HCT116 (cell line): ENCODE measurements around the gene TUT1. TPM values are rescaled to one million over a fixed set of nuclear protein-coding genes. Genes with fewer than 3 reads are reported as not detected.
"Not testable (repeated sequence)": the region's sequence is repeated elsewhere in the genome, so short reads cannot be mapped to it uniquely, and the experiment has no call there.

Experiments
- ATAC-seq: fragments of 200-7000 bp; cut with Tn5 transposase; 2 replicates; pipeline ENCODE4 v1.9.1; 2020; ENCODE audit warnings: mild to moderate bottlenecking, moderate library complexity
- BruUV-seq: library from RNA; stranded (reverse); fragments of 400-500 nt; replicated peaks from 2 replicates; lab custom pipeline; 2021; lab: Mats Ljungman, UMichigan
- CTCF ChIA-PET: fragments of 300-600 bp; sonication (Branson Sonifier 250); formaldehyde crosslinking; loops from one replicate; lab custom pipeline; 2021; ENCODE audit warnings: antibody characterized with exemption; lab: Charles Lee
- POLR2A ChIA-PET: fragments of 300-600, 350-600 bp; sonication (Branson Sonifier 250); formaldehyde crosslinking; loops from one replicate; lab custom pipeline; 2021; ENCODE audit warnings: antibody characterized with exemption; lab: Charles Lee
- RAD21 ChIA-PET, 2 experiments: fragments of 300-600 bp; sonication (Branson Sonifier 250); formaldehyde crosslinking; loops; one replicate each; lab custom pipeline; 2023; ENCODE audit warnings: low total read pairs in 2 of 2; ENCODE audit not compliant: uncharacterized antibody in 2 of 2, unreplicated experiment in 2 of 2, low non-redundant PET in 1 of 2; lab: Charles Lee
- DNase-seq: peaks from one replicate; pipeline ENCODE4 v3.0.0-alpha.2; 2010; ENCODE audit warnings: low read depth, low spot score
- H2AFZ ChIP-seq: fragments of 200-600 bp; shearing (Covaris generic), sonication (generic); 2 replicates; pipeline ENCODE4 v1.6.1; 2017; ENCODE audit warnings: low read depth, mixed run types, mixed read lengths, antibody characterized with exemption, low read length; ENCODE audit not compliant: poor library complexity, severe bottlenecking
- H3K27ac ChIP-seq: 2 replicates; pipeline ENCODE4 v1.5.1; 2012; ENCODE audit warnings: low read depth, low read length
- H3K27me3 ChIP-seq: fragments of 200-600 bp; sonication (generic); 2 replicates; pipeline ENCODE4 v1.6.1; 2016; ENCODE audit warnings: mixed run types, low read length, mixed read lengths; ENCODE audit not compliant: insufficient read depth
- H3K36me3 ChIP-seq, 2 experiments: fragments of 200-500 bp in 1 of 2; fragments of 200-600 bp in 1 of 2; sonication (Bioruptor generic) in 1 of 2; sonication (generic) in 1 of 2; 2 replicates each; pipeline versions ENCODE4 v1.5.1 to v1.6.1; 2014 to 2016; ENCODE audit warnings: low read length in 2 of 2, inconsistent platforms in 1 of 2, mixed read lengths in 1 of 2, mixed run types in 1 of 2; ENCODE audit not compliant: insufficient read depth in 2 of 2, control insufficient read depth in 1 of 2
- H3K4me1 ChIP-seq, 2 experiments: fragments of 200-600 bp in 1 of 2; sonication (generic) in 1 of 2; 2 replicates each; pipeline versions ENCODE4 v1.5.1 to v1.6.1; 2012 to 2017; ENCODE audit warnings: low read length in 2 of 2, inconsistent platforms in 1 of 2, mild to moderate bottlenecking in 1 of 2, mixed read lengths in 1 of 2, mixed run types in 1 of 2, moderate library complexity in 1 of 2; ENCODE audit not compliant: insufficient read depth in 2 of 2, control insufficient read depth in 1 of 2
- H3K4me2 ChIP-seq: fragments of 200-600 bp; sonication (generic); 2 replicates; pipeline ENCODE4 v1.6.1; 2017; ENCODE audit warnings: mixed run types, low read length, mixed read lengths
- H3K4me3 ChIP-seq, 2 experiments: fragments of 200-600 bp in 1 of 2; sonication (generic) in 1 of 2; replicated peaks in 1 of 2; 2 replicates each; pipeline ENCODE4 v1.5.1; 2011 to 2016; ENCODE audit warnings: low read length in 2 of 2, control low read depth in 1 of 2, low read depth in 1 of 2, mild to moderate bottlenecking in 1 of 2, mixed read lengths in 1 of 2, mixed run types in 1 of 2
- H3K79me2 ChIP-seq: fragments of 200-600 bp; sonication (generic); 2 replicates; pipeline ENCODE4 v1.6.1; 2017; ENCODE audit warnings: mild to moderate bottlenecking, mixed run types, low read length, moderate library complexity, mixed read lengths; ENCODE audit not compliant: insufficient read depth
- H3K9ac ChIP-seq: fragments of 200-600 bp; sonication (generic); 2 replicates; pipeline ENCODE4 v1.6.1; 2016; ENCODE audit warnings: low read length, mixed read lengths
- H3K9me2 ChIP-seq: fragments of 200-600 bp; sonication (generic), shearing (Covaris generic); 2 replicates; pipeline ENCODE4 v1.6.1; 2017; ENCODE audit warnings: mixed run types, mild to moderate bottlenecking, moderate library complexity; ENCODE audit not compliant: insufficient read depth
- H3K9me3 ChIP-seq, 2 experiments: fragments of 200-500 bp in 1 of 2; fragments of 200-600 bp in 1 of 2; sonication (Bioruptor generic) in 1 of 2; sonication (generic) in 1 of 2; 2 replicates each; pipeline ENCODE4 v1.6.1; 2014 to 2017; ENCODE audit warnings: low read length in 2 of 2, mixed read lengths in 2 of 2, inconsistent platforms in 1 of 2, low read depth in 1 of 2, mild to moderate bottlenecking in 1 of 2, mixed run types in 1 of 2, moderate library complexity in 1 of 2; ENCODE audit not compliant: control insufficient read depth in 1 of 2, insufficient read depth in 1 of 2
- H4K20me1 ChIP-seq: fragments of 200-600 bp; sonication (generic), shearing (Covaris generic); 2 replicates; pipeline ENCODE4 v1.6.1; 2017; ENCODE audit warnings: mixed run types, mild to moderate bottlenecking, moderate library complexity; ENCODE audit not compliant: insufficient read depth
- EGR1 ChIP-seq: IDR thresholded peaks from 2 replicates; pipeline ENCODE4 v1.6.1; 2012; ENCODE audit warnings: low read depth
- ELF1 ChIP-seq: IDR thresholded peaks from 2 replicates; pipeline ENCODE4 v1.6.1; 2012; ENCODE audit warnings: low read depth, borderline replicate concordance
- EZH2 ChIP-seq: fragments of 200-600 bp; sonication (generic); IDR thresholded peaks from 2 replicates; pipeline ENCODE4 v1.6.1; 2017; ENCODE audit warnings: antibody characterized with exemption, mixed run types
- FOSL1 ChIP-seq: IDR thresholded peaks from 2 replicates; pipeline ENCODE4 v1.6.1; 2012; ENCODE audit warnings: low read depth
- JUND ChIP-seq: IDR thresholded peaks from 2 replicates; pipeline ENCODE4 v1.6.1; 2012
- POLR2AphosphoS5 ChIP-seq: IDR thresholded peaks from 2 replicates; pipeline ENCODE4 v1.6.1; 2011; ENCODE audit warnings: mild to moderate bottlenecking, low read depth, low read length, moderate library complexity
- RAD21 ChIP-seq: IDR thresholded peaks from 2 replicates; pipeline ENCODE4 v1.6.1; 2012; ENCODE audit warnings: low read depth, mild to moderate bottlenecking
- SRF ChIP-seq: IDR thresholded peaks from 2 replicates; pipeline ENCODE4 v1.6.1; 2012; ENCODE audit warnings: low read depth
- TCF7L2 ChIP-seq: IDR thresholded peaks from 2 replicates; pipeline ENCODE4 v1.7.0; 2011; ENCODE audit warnings: borderline replicate concordance, inconsistent platforms; ENCODE audit not compliant: insufficient read depth, insufficient read length; ENCODE audit errors: extremely low read depth
- YY1 ChIP-seq: IDR thresholded peaks from 2 replicates; pipeline ENCODE4 v1.6.1; 2011; ENCODE audit warnings: low read length, low read depth, moderate library complexity, mild to moderate bottlenecking; ENCODE audit not compliant: insufficient replicate concordance; ENCODE audit errors: extremely low read depth
- ZNF274 ChIP-seq: fragments of 200-500 bp; sonication (Bioruptor generic); IDR thresholded peaks from 2 replicates; pipeline ENCODE4 v1.6.1; 2014; ENCODE audit warnings: mild to moderate bottlenecking, low read depth, low read length, inconsistent platforms
- intact Hi-C: fragments of 100-400 bp; cut with micrococcal nuclease; formaldehyde crosslinking; loops from 2 replicates; pipeline ENCODE4 v1.10.0; 2022
- total RNA-seq: library from RNA; stranded (reverse); gene quantifications from one replicate; pipeline ENCODE4 v1.2.1, GENCODE V29; 2021; ENCODE audit not compliant: unreplicated experiment
- TF ChIP-seq, protein P1 (sequence below): IDR thresholded peaks from 2 replicates; pipeline ENCODE4 v1.6.1; 2012
- TF ChIP-seq, protein P2 (sequence below): IDR thresholded peaks from 2 replicates; pipeline ENCODE4 v1.6.1; 2012
- TF ChIP-seq, protein P3 (sequence below), 3 experiments: fragments of 200-600 bp in 1 of 3; sonication (generic) in 1 of 3; IDR thresholded peaks in 2 of 3; conservative IDR thresholded peaks in 1 of 3; 2 replicates each; pipeline ENCODE4 v1.5.1; 2012 to 2017; ENCODE audit warnings: low read depth in 2 of 3, low read length in 2 of 3, antibody characterized with exemption in 1 of 3, borderline replicate concordance in 1 of 3, control low read depth in 1 of 3, mild to moderate bottlenecking in 1 of 3, mixed read lengths in 1 of 3, mixed run types in 1 of 3, moderate library complexity in 1 of 3; ENCODE audit not compliant: insufficient read depth in 1 of 3
- TF ChIP-seq, protein P4 (sequence below): IDR thresholded peaks from 2 replicates; pipeline ENCODE4 v1.6.1; 2012; ENCODE audit warnings: low read depth

The TUT1 gene
- total RNA-seq, 1 experiment from 2014 or later: 49.0 TPM

DNA sequence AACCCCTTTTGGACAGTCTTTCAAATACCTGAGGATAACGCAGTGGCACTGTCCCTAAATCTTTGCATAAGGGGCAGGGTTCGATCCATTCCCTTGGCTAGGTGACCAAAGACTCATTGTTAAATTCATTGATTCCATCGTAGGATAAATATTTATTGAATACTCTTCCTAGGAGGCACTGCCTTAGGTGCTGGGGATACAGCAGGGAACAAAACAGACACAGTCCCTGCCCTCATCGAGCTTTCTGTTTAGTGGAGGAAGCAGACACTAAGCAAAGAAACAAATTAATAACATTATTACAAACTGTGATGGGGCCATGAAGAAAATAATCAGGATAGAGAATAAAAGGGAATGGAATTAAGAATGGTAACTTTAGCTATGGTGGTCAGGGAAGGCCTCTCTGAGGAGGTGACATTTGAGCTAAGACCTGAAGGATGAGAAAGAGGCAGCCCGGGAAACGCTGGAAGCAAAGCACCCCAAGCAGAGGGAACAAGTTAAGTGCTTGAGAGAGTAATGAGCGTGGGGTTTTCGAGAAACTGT is 29.8 kb upstream of the TUT1 start:
- no peak for DNase-seq
- Histone ChIP-seq H3K36me3 (peaks cover 8 to 11% of the 10 kb centered on the region in 2 experiments; a peak in 3 of 4 replicates), H3K9me2 (no peaks in the 10 kb centered on the region), H2AFZ (no peak overlapping the region), H3K4me3 (peak overlapping the region; percentile 96 to 98), H3K27me3 (no peaks in the 10 kb centered on the region), H3K4me1 (peaks cover 12 to 20% of the 10 kb centered on the region in 2 experiments), H3K79me2 (peaks cover 15% of the 10 kb centered on the region)
- POLR2A ChIA-PET: interaction anchor here (0.8 to 3.0 kb wide), 7 partner anchors 8 to 44 kb away, joined by 3 to 19 read pairs (median 5); partner anchors contain the start of genes C11orf98, CSKMT, EML3 and GANAB
- TSS peak; percentile 60 for BruUV-seq
- CTCF ChIA-PET: interaction anchor here (0.7 to 3.0 kb wide), 6 partner anchors 9 to 226 kb away, joined by 3 to 16 read pairs (median 6); partner anchors contain the start of genes EML3, MTA2, ROM1 and TUT1
- RAD21 ChIA-PET: interaction anchor here in 1 of 2 experiments (1.1 kb wide), 1 partner anchor 19 kb away, joined by 3 read pairs; the partner anchor contains the start of gene MTA2
- TF ChIP-seq, protein P1, sequence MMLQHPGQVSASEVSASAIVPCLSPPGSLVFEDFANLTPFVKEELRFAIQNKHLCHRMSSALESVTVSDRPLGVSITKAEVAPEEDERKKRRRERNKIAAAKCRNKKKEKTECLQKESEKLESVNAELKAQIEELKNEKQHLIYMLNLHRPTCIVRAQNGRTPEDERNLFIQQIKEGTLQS: no peak
- TF ChIP-seq JUND (no peak), YY1 (no peak), ZNF274 (no peak), POLR2AphosphoS5 (no peak), FOSL1 (no peak), ELF1 (no peak), SRF (no peak), EZH2 (no peak), EGR1 (no peak), TCF7L2 (no peak), RAD21 (no peak)
- TF ChIP-seq, protein P2, sequence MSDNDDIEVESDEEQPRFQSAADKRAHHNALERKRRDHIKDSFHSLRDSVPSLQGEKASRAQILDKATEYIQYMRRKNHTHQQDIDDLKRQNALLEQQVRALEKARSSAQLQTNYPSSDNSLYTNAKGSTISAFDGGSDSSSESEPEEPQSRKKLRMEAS: no peak
- TF ChIP-seq, protein P3, sequence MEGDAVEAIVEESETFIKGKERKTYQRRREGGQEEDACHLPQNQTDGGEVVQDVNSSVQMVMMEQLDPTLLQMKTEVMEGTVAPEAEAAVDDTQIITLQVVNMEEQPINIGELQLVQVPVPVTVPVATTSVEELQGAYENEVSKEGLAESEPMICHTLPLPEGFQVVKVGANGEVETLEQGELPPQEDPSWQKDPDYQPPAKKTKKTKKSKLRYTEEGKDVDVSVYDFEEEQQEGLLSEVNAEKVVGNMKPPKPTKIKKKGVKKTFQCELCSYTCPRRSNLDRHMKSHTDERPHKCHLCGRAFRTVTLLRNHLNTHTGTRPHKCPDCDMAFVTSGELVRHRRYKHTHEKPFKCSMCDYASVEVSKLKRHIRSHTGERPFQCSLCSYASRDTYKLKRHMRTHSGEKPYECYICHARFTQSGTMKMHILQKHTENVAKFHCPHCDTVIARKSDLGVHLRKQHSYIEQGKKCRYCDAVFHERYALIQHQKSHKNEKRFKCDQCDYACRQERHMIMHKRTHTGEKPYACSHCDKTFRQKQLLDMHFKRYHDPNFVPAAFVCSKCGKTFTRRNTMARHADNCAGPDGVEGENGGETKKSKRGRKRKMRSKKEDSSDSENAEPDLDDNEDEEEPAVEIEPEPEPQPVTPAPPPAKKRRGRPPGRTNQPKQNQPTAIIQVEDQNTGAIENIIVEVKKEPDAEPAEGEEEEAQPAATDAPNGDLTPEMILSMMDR (IDR thresholded peaks at IDR 0.05 in 2 of 3, conservative IDR thresholded peaks at IDR 0.05 in 1 of 3; ENCODE audit: borderline replicate concordance in 1 of 3, insufficient read depth in 1 of 3, low read depth in 2 of 3, low read length in 2 of 3): no peak
- TF ChIP-seq, protein P4, sequence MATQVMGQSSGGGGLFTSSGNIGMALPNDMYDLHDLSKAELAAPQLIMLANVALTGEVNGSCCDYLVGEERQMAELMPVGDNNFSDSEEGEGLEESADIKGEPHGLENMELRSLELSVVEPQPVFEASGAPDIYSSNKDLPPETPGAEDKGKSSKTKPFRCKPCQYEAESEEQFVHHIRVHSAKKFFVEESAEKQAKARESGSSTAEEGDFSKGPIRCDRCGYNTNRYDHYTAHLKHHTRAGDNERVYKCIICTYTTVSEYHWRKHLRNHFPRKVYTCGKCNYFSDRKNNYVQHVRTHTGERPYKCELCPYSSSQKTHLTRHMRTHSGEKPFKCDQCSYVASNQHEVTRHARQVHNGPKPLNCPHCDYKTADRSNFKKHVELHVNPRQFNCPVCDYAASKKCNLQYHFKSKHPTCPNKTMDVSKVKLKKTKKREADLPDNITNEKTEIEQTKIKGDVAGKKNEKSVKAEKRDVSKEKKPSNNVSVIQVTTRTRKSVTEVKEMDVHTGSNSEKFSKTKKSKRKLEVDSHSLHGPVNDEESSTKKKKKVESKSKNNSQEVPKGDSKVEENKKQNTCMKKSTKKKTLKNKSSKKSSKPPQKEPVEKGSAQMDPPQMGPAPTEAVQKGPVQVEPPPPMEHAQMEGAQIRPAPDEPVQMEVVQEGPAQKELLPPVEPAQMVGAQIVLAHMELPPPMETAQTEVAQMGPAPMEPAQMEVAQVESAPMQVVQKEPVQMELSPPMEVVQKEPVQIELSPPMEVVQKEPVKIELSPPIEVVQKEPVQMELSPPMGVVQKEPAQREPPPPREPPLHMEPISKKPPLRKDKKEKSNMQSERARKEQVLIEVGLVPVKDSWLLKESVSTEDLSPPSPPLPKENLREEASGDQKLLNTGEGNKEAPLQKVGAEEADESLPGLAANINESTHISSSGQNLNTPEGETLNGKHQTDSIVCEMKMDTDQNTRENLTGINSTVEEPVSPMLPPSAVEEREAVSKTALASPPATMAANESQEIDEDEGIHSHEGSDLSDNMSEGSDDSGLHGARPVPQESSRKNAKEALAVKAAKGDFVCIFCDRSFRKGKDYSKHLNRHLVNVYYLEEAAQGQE: no peak
- TF ChIP-seq, all 23 proteins: peak for 0
- peak overlapping the region; percentile 94 for H3K9ac ChIP-seq
- H4K20me1 ChIP-seq: no peaks in the 10 kb centered on the region
- intact Hi-C loops: no loop called here
- H3K27ac ChIP-seq: peak overlapping the region; percentile 75
- no peak for ATAC-seq
- H3K9me3 ChIP-seq: no peaks in the 10 kb centered on the region
- H3K4me2 ChIP-seq: peak overlapping the region; percentile 87

DNA sequence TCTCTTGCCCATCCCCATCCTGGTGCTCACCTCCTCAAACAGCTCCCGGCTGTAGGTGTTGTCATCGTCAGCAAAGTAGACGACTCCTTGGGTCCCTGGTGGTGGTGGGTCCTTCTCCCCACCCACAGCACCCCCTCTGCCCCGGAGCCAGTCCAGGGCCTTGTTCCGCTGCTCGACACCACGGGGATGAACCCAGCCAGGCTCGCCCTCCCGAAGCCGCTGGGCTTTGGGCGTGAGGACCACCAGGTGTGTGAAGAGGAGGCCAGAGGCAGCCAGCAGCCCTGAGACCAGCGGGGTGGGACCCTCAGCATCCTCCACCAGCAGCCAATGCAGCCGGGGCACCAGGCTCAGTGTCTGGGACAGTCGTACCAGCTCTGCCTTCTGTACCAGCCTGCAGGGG is 25.6 kb upstream of the TUT1 start:
- H3K4me3 ChIP-seq, intact Hi-C loops: not testable (repeated sequence)

More for the DNA sequence above, 25.6 kb upstream of the TUT1 start:
- CTCF ChIA-PET, POLR2A ChIA-PET, H3K9me2 ChIP-seq, H3K9ac ChIP-seq, H3K4me2 ChIP-seq, RAD21 ChIA-PET, H3K36me3 ChIP-seq, H4K20me1 ChIP-seq, BruUV-seq, DNase-seq, H3K27me3 ChIP-seq, H2AFZ ChIP-seq, H3K9me3 ChIP-seq, ATAC-seq: not testable (repeated sequence)
- peak overlapping the region; percentile 17; the same call in 1 of the 2 replicates for H3K27ac ChIP-seq
- peaks cover 16% of the 10 kb centered on the region for H3K79me2 ChIP-seq
- H3K4me1 ChIP-seq: peaks cover 27 to 42% of the 10 kb centered on the region in 2 experiments
